PFSK-1 (cell line): ENCODE data around the gene SKIL.
A peak's percentile ranks its signal among the peaks of the same experiment; 100 is the strongest.

Source experiments
- FOXP2 ChIP-seq: optimal IDR thresholded peaks from 2 replicates; pipeline ENCODE3; 2011; ENCODE audit warnings: borderline replicate concordance, control low read depth, inconsistent platforms; ENCODE audit not compliant: insufficient read depth; ENCODE audit errors: extremely low read length, extremely low read depth
- POLR2AphosphoS5 ChIP-seq: IDR thresholded peaks from 2 replicates; pipeline ENCODE4 v1.6.1; 2012; ENCODE audit warnings: low read depth, mild to moderate bottlenecking, control low read depth, low read length, moderate library complexity
- REST ChIP-seq, 2 experiments: IDR thresholded peaks; 2 replicates each; pipeline versions ENCODE4 v1.6.1 to v1.8.0; 2011 to 2012; ENCODE audit warnings: low read depth in 2 of 2, low read length in 2 of 2, control low read depth in 1 of 2, inconsistent platforms in 1 of 2, mild to moderate bottlenecking in 1 of 2, moderate library complexity in 1 of 2; ENCODE audit not compliant: insufficient read depth in 1 of 2
- SIN3A ChIP-seq: IDR thresholded peaks from 2 replicates; pipeline ENCODE4 v1.6.1; 2012; ENCODE audit warnings: mild to moderate bottlenecking, low read length, moderate library complexity, borderline replicate concordance; ENCODE audit not compliant: insufficient read depth
- TAF1 ChIP-seq: IDR thresholded peaks from 2 replicates; pipeline ENCODE4 v1.6.1; 2012; ENCODE audit warnings: low read length, control low read depth, borderline replicate concordance; ENCODE audit not compliant: insufficient read depth

The SKIL gene

DNA sequence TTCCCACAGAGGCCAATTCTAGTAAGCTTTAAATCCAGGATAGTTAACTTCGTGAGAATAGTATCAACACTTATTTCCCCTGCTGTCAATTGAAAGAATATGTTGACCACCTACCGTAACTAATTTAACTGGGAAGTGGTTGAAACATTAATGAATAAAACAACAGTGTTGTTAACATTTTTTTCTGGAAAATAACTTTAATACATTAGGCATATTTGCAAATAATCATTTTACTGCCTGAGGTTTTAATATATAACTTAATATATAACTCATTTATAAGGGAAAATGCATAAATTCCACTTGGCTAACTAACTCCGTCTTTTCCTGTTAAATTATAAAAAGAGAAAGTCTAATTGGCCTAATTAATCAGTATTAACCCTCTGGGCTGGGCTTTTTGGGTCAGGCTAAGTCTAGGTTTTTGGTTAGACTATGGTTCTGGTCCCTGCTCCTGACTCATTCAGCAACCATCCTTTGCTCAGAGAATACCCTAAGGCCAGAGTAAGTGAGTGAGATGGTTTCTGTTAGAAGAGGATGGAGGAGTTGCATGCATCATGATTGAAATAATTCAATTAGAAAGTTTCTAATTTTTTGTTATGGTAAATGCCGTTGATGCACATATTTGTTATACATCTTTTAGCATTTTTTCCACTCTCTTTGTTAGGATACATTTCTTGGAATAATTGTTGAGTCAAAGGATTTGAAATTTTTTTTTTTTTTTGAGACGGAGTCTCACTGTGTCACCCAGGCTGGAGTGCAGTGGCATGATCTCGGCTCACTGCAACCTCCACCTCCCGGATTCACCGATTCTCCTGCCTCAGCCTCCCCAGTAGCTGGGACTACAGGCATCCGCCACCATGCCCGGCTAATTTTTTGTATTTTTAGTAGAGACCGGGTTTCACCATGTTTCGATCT lies 10.8 kb upstream of the SKIL start:
- TF ChIP-seq TAF1 (no peak), SIN3A (no peak), POLR2AphosphoS5 (no peak), FOXP2 (no peak), REST (IDR thresholded peaks at IDR 0.05; ENCODE audit: insufficient read depth in 1 of 2, low read depth in 2 of 2, low read length in 2 of 2) (no peak)

DNA sequence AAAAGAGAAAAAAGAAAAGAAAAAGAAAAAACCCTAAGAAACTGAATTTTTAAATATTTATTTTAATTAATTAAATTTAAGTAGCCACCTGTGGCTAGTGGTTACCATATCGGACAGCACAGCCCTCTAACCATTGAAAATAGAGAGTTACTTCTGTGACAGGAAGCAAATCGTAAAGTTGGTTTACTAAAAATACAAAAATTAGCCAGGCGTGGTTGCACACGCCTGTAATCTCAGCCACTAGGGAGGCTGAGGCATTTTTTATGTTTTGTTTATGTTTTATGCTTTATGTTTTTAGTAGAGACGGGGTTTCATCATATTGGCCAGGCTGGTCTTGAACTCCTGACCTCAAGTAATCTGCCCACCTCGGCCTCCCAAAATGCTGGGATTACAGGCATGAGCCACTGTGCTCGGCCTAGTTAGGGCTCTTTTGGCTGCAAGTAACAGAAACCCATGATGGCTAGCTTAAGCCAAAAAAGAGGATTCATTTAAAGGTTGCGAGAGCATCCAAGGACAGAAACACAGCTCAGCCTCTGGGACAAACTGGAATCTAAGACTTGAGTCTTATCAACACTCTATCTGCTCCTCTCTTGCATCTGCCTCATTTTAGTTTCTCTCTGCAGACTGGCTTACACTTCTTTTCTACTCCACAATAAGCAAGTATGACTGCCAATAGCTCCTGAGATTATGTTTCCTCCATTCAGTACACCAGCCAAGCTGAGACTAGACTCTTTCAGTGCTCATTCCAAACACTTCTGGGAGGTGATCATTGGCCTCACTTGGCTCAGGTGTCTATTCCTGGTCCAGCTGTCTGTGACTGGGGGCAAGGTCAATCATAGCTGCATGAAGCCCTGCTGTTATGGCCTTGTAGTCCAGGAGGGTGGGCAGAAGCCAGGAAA lies 6.8 kb upstream of the SKIL start:
- TF ChIP-seq POLR2AphosphoS5 = no peak
- no peak for TF ChIP-seq REST (IDR thresholded peaks at IDR 0.05; ENCODE audit: insufficient read depth in 1 of 2, low read depth in 2 of 2, low read length in 2 of 2)
- TF ChIP-seq SIN3A = no peak
- no peak for TF ChIP-seq TAF1
- TF ChIP-seq FOXP2 = no peak

- no peak for TF ChIP-seq POLR2AphosphoS5
These were observed 4.6 kb upstream of the SKIL start for GRCh38 chr3:170352936-170353335.

DNA sequence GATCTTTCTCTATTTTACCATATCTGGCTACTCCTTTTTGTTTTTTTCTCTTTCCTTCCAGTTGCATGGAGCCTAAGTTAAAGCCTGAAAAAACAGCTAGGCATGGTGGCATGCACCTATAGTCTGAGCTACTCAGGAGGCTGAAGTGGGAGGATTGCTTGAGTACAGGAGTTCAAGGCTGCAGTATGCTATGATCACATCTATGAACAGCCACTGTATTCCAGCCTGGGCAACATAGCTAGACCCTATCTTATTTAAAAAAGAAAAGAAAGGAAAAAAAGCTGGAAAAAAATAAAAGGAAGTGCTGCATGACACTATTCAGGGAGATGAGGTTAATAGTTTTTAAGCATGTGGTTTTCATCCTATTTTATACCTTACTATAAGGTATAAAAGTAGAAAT lies 4.0 kb upstream of the SKIL start:
- no peak for TF ChIP-seq FOXP2

- TF ChIP-seq TAF1 (no peak), FOXP2 (no peak), REST (IDR thresholded peaks at IDR 0.05; ENCODE audit: insufficient read depth in 1 of 2, low read depth in 2 of 2, low read length in 2 of 2) (no peak)
These were observed 2.8 kb upstream of the SKIL start for GRCh38 chr3:170354760-170355159.

- TF ChIP-seq FOXP2 = no peak
- TF ChIP-seq TAF1 = no peak
- TF ChIP-seq SIN3A = no peak
- 0 out of 2 replicates have a peak, but pooled peaks have one; percentile 28 for TF ChIP-seq POLR2AphosphoS5
- TF ChIP-seq REST (IDR thresholded peaks at IDR 0.05; ENCODE audit: insufficient read depth in 1 of 2, low read depth in 2 of 2, low read length in 2 of 2) = no peak
These were observed 1.5 kb upstream of the SKIL start for GRCh38 chr3:170355738-170356595.
